ENCODE data around the gene SCN1B. TPM values are rescaled to one million over a fixed set of nuclear protein-coding genes. Genes with fewer than 3 reads are reported as not detected.
"Not testable (repeated sequence)": the region's sequence is repeated elsewhere in the genome, so short reads cannot be mapped to it uniquely, and the experiment has no call there.

Gene SCN1B
- total RNA-seq, 5 donors from 2014 or later (not counting 1 experiment from before 2014, with no cell fraction given): 1.1 to 4.3 (median 3.7) TPM

GRCh38 chr19:35025969-35026368 is 4.3 kb upstream of the SCN1B start:
- CTCF ChIA-PET: no interaction called here
- H3K27me3 ChIP-seq (replicated peaks in 1 of 2; ENCODE audit: control insufficient read depth in 2 of 2, extremely low read depth in 1 of 2, insufficient read depth in 2 of 2, low read length in 1 of 2): peaks cover 0 to 8% of the 10 kb centered on the region in 2 experiments
- no peak overlapping the region for H3K4me3 ChIP-seq (ENCODE audit: control insufficient read depth in 1 of 2, extremely low read depth in 1 of 2, low read length in 1 of 2)
- POLR2A ChIA-PET: no interaction called here
- peaks cover 4 to 6% (median 5%) of the 10 kb centered on the region in 3 donors for H3K4me1 Mint-ChIP-seq
- H3K9me3 Mint-ChIP-seq: no peaks in the 10 kb centered on the region
- no peaks in the 10 kb centered on the region for H3K27me3 Mint-ChIP-seq
- 96% methylated on average over 20 of the region's 21 CpGs for WGBS (ENCODE audit: insufficient coverage)
- H3K36me3 Mint-ChIP-seq: peaks cover 27% of the 10 kb centered on the region
- H3K9me3 ChIP-seq: no peaks in the 10 kb centered on the region
- ATAC-seq (replicated peaks in 1 of 4): no peak
- H3K27ac ChIP-seq (ENCODE audit: low read length): no peak overlapping the region
- H3K4me1 ChIP-seq (ENCODE audit: control insufficient read depth in 1 of 2, extremely low read depth in 1 of 2, insufficient read depth in 2 of 2, low read length in 2 of 2): peaks cover 0 to 8% of the 10 kb centered on the region in 2 experiments
- DNase-seq: no peak
- peaks cover 23 to 60% of the 10 kb centered on the region in 2 donors for H3K36me3 ChIP-seq (ENCODE audit: control insufficient read depth in 2 of 2, extremely low read depth in 1 of 2, insufficient read depth in 1 of 2, low read length in 1 of 2)
- H3K27ac Mint-ChIP-seq: no peak overlapping the region
- no peak overlapping the region for H3K4me3 Mint-ChIP-seq

- H3K4me1 Mint-ChIP-seq: peaks cover 6 to 10% (median 9%) of the 10 kb centered on the region in 3 donors
- CTCF ChIA-PET: interaction anchor here in 1 of 2 donors (0.8 kb wide), 1 partner anchor 12 kb away, joined by 3 read pairs; no protein-coding TSS in a partner anchor
- 79% methylated on average over 6 of the region's 6 CpGs for WGBS (ENCODE audit: insufficient coverage)
- H3K36me3 ChIP-seq (ENCODE audit: control insufficient read depth in 2 of 2, extremely low read depth in 1 of 2, insufficient read depth in 1 of 2, low read length in 1 of 2): peaks cover 18 to 56% of the 10 kb centered on the region in 2 donors
- no peaks in the 10 kb centered on the region for H3K9me3 ChIP-seq
- POLR2A ChIA-PET: no interaction called here
- peaks cover 23% of the 10 kb centered on the region for H3K36me3 Mint-ChIP-seq
- H3K4me1 ChIP-seq (ENCODE audit: control insufficient read depth in 1 of 2, extremely low read depth in 1 of 2, insufficient read depth in 2 of 2, low read length in 2 of 2): peaks cover 2 to 12% of the 10 kb centered on the region in 2 experiments
- peaks cover 4% of the 10 kb centered on the region in 2 donors for H3K27me3 Mint-ChIP-seq
- DNase-seq (no peak), ATAC-seq (replicated peaks in 1 of 4) (no peak)
- H3K4me3 ChIP-seq (ENCODE audit: control insufficient read depth in 1 of 2, extremely low read depth in 1 of 2, low read length in 1 of 2): no peak overlapping the region
- H3K27ac ChIP-seq (ENCODE audit: low read length): no peak overlapping the region
- H3K27me3 ChIP-seq (replicated peaks in 1 of 2; ENCODE audit: control insufficient read depth in 2 of 2, extremely low read depth in 1 of 2, insufficient read depth in 2 of 2, low read length in 1 of 2): peaks cover 3 to 13% of the 10 kb centered on the region in 2 experiments
- no peak overlapping the region for H3K4me3 Mint-ChIP-seq
- H3K9me3 Mint-ChIP-seq: no peaks in the 10 kb centered on the region
- no peak overlapping the region for H3K27ac Mint-ChIP-seq
Observed at GRCh38 chr19:35026418-35026817, 3.9 kb upstream of the SCN1B start.

GRCh38 chr19:35027009-35027408 is 3.3 kb upstream of the SCN1B start:
- peaks cover 13 to 50% of the 10 kb centered on the region in 2 donors for H3K36me3 ChIP-seq (ENCODE audit: control insufficient read depth in 2 of 2, extremely low read depth in 1 of 2, insufficient read depth in 1 of 2, low read length in 1 of 2)
- no peak overlapping the region for H3K4me3 Mint-ChIP-seq

GRCh38 chr19:35027851-35028599 is 2.2 kb upstream of the SCN1B start:
- Histone ChIP-seq H3K4me1 (ENCODE audit: control insufficient read depth in 1 of 2, extremely low read depth in 1 of 2, insufficient read depth in 2 of 2, low read length in 2 of 2) (peaks cover 2 to 15% of the 10 kb centered on the region in 2 experiments), H3K4me3 (ENCODE audit: control insufficient read depth in 1 of 2, extremely low read depth in 1 of 2, low read length in 1 of 2) (no peak overlapping the region), H3K27ac (ENCODE audit: low read length) (no peak overlapping the region), H3K9me3 (no peaks in the 10 kb centered on the region), H3K27me3 (replicated peaks in 1 of 2; ENCODE audit: control insufficient read depth in 2 of 2, extremely low read depth in 1 of 2, insufficient read depth in 2 of 2, low read length in 1 of 2) (peaks cover 7 to 28% of the 10 kb centered on the region in 2 experiments), H3K36me3 (ENCODE audit: control insufficient read depth in 2 of 2, extremely low read depth in 1 of 2, insufficient read depth in 1 of 2, low read length in 1 of 2) (peaks cover 9 to 40% of the 10 kb centered on the region in 2 donors)
- ChIA-PET CTCF (interaction anchor here (0.6 to 1.2 kb wide), 3 partner anchors 35 to 566 kb away, joined by 3 to 4 read pairs (median 3); no protein-coding TSS in a partner anchor), POLR2A (no interaction called here)
- H3K4me3 Mint-ChIP-seq: peak overlapping the region in 1 of 3 donors; percentile 61
- peak overlapping the region in 1 of 2 donors; percentile 48 for H3K27ac Mint-ChIP-seq
- peaks cover 16% of the 10 kb centered on the region for H3K36me3 Mint-ChIP-seq
- H3K9me3 Mint-ChIP-seq: no peaks in the 10 kb centered on the region
- no peak for DNase-seq
- no peak for ATAC-seq (replicated peaks in 1 of 4)
- H3K4me1 Mint-ChIP-seq: peaks cover 9 to 12% (median 11%) of the 10 kb centered on the region in 3 donors
- 84% methylated on average over 4 of the region's 7 CpGs for WGBS (ENCODE audit: insufficient coverage)
- peaks cover 13 to 15% of the 10 kb centered on the region in 2 donors for H3K27me3 Mint-ChIP-seq

More at GRCh38 chr19:35027009-35027408, 3.3 kb upstream of the SCN1B start:
- H3K4me1 ChIP-seq (ENCODE audit: control insufficient read depth in 1 of 2, extremely low read depth in 1 of 2, insufficient read depth in 2 of 2, low read length in 2 of 2): peaks cover 2 to 15% of the 10 kb centered on the region in 2 experiments
- H3K27ac ChIP-seq (ENCODE audit: low read length): no peak overlapping the region
- H3K4me3 ChIP-seq (ENCODE audit: control insufficient read depth in 1 of 2, extremely low read depth in 1 of 2, low read length in 1 of 2): no peak overlapping the region
- POLR2A ChIA-PET: no interaction called here
- Mint-ChIP-seq H3K27ac (peak overlapping the region in 1 of 2 donors; percentile 13), H3K27me3 (peaks cover 8% of the 10 kb centered on the region in 2 donors), H3K9me3 (no peaks in the 10 kb centered on the region), H3K4me1 (peaks cover 9 to 12% (median 11%) of the 10 kb centered on the region in 3 donors), H3K36me3 (peaks cover 21% of the 10 kb centered on the region)
- CTCF ChIA-PET: interaction anchor here (0.8 to 1.2 kb wide), 3 partner anchors 13 to 39 kb away, joined by 3 read pairs; no protein-coding TSS in a partner anchor
- no peaks in the 10 kb centered on the region for H3K9me3 ChIP-seq
- WGBS (ENCODE audit: insufficient coverage): 100% methylated on average over 3 of the region's 8 CpGs
- DNase-seq: no peak
- H3K27me3 ChIP-seq (replicated peaks in 1 of 2; ENCODE audit: control insufficient read depth in 2 of 2, extremely low read depth in 1 of 2, insufficient read depth in 2 of 2, low read length in 1 of 2): peaks cover 5 to 18% of the 10 kb centered on the region in 2 experiments
- ATAC-seq (replicated peaks in 1 of 4): no peak

- POLR2A ChIA-PET, CTCF ChIA-PET: not testable (repeated sequence)
- H3K4me3 Mint-ChIP-seq: peak overlapping the region in 1 of 3 donors; percentile 61
Observed at GRCh38 chr19:35028600-35028885, 1.7 kb upstream of the SCN1B start.

GRCh38 chr19:35029275-35029736 is 964 bp upstream of the SCN1B start:
- H3K36me3 ChIP-seq (ENCODE audit: control insufficient read depth in 2 of 2, extremely low read depth in 1 of 2, insufficient read depth in 1 of 2, low read length in 1 of 2): peaks cover 9 to 27% of the 10 kb centered on the region in 2 donors
- ATAC-seq (replicated peaks in 1 of 4); H3K27ac Mint-ChIP-seq; DNase-seq; H3K36me3 Mint-ChIP-seq; H3K27ac ChIP-seq (ENCODE audit: low read length); H3K4me3 ChIP-seq (ENCODE audit: control insufficient read depth in 1 of 2, extremely low read depth in 1 of 2, low read length in 1 of 2); H3K9me3 Mint-ChIP-seq; H3K9me3 ChIP-seq; POLR2A ChIA-PET: not testable (repeated sequence)
- H3K27me3 ChIP-seq (replicated peaks in 1 of 2; ENCODE audit: control insufficient read depth in 2 of 2, extremely low read depth in 1 of 2, insufficient read depth in 2 of 2, low read length in 1 of 2): peaks cover 7 to 38% of the 10 kb centered on the region in 2 experiments
- CTCF ChIA-PET: interaction anchor here in 1 of 2 donors (0.7 kb wide), 1 partner anchor 24 kb away, joined by 3 read pairs; no protein-coding TSS in a partner anchor
- peak overlapping the region in 2 of 3 donors; percentile 45 to 61 for H3K4me3 Mint-ChIP-seq
- H3K27me3 Mint-ChIP-seq: peaks cover 13 to 17% of the 10 kb centered on the region in 2 donors
- H3K4me1 ChIP-seq (ENCODE audit: control insufficient read depth in 1 of 2, extremely low read depth in 1 of 2, insufficient read depth in 2 of 2, low read length in 2 of 2): peaks cover 2 to 15% of the 10 kb centered on the region in 2 experiments
- H3K4me1 Mint-ChIP-seq: peaks cover 9 to 12% (median 11%) of the 10 kb centered on the region in 3 donors
- 82% methylated on average over 5 of the region's 11 CpGs for WGBS (ENCODE audit: insufficient coverage)

More at GRCh38 chr19:35028600-35028885, 1.7 kb upstream of the SCN1B start:
- H3K9me3 ChIP-seq; DNase-seq; H3K27ac ChIP-seq (ENCODE audit: low read length); H3K4me3 ChIP-seq (ENCODE audit: control insufficient read depth in 1 of 2, extremely low read depth in 1 of 2, low read length in 1 of 2); ATAC-seq (replicated peaks in 1 of 4); H3K9me3 Mint-ChIP-seq: not testable (repeated sequence)
- Mint-ChIP-seq H3K27ac (peak overlapping the region in 1 of 2 donors; percentile 48), H3K27me3 (peaks cover 13 to 17% of the 10 kb centered on the region in 2 donors), H3K36me3 (peaks cover 15% of the 10 kb centered on the region), H3K4me1 (peaks cover 9 to 12% (median 11%) of the 10 kb centered on the region in 3 donors)
- Histone ChIP-seq H3K4me1 (ENCODE audit: control insufficient read depth in 1 of 2, extremely low read depth in 1 of 2, insufficient read depth in 2 of 2, low read length in 2 of 2) (peaks cover 2 to 15% of the 10 kb centered on the region in 2 experiments), H3K27me3 (replicated peaks in 1 of 2; ENCODE audit: control insufficient read depth in 2 of 2, extremely low read depth in 1 of 2, insufficient read depth in 2 of 2, low read length in 1 of 2) (peaks cover 7 to 32% of the 10 kb centered on the region in 2 experiments), H3K36me3 (ENCODE audit: control insufficient read depth in 2 of 2, extremely low read depth in 1 of 2, insufficient read depth in 1 of 2, low read length in 1 of 2) (peaks cover 9 to 35% of the 10 kb centered on the region in 2 donors)
- no CpG with 5 or more reads among the region's 3 CpGs for WGBS (ENCODE audit: insufficient coverage)

Data from T-cell (primary cell).